H1 (cell line): ENCODE data around the gene TMED5. TPM values are rescaled to one million over a fixed set of nuclear protein-coding genes. Genes with fewer than 3 reads are reported as not detected.
"Not testable (repeated sequence)": the region's sequence is repeated elsewhere in the genome, so short reads cannot be mapped to it uniquely, and the experiment has no call there.

Source experiments
- CTCF ChIA-PET: fragments of 300-600 bp; sonication (Branson Sonifier 250); formaldehyde crosslinking; loops from one replicate; lab custom pipeline; 2021; ENCODE audit not compliant: partially characterized antibody; lab: Charles Lee
- POLR2A ChIA-PET: fragments of 300-600 bp; sonication (Branson Sonifier 250); formaldehyde crosslinking; loops from one replicate; lab custom pipeline; 2021; ENCODE audit warnings: inconsistent platforms; ENCODE audit not compliant: partially characterized antibody; lab: Charles Lee
- DNase-seq, 2 experiments: peaks; one replicate each; pipeline versions ENCODE4 v3.0.0 to v3.0.0-alpha.2; 2010 to 2022; ENCODE audit warnings: low spot score in 2 of 2, low read depth in 1 of 2, mixed read lengths in 1 of 2
- FAIRE-seq: peaks from 2 replicates; lab custom pipeline; 2011; peaks lifted over from hg19 to GRCh38; lab: Jason Lieb, UNC
- H2AFZ ChIP-seq: 2 replicates; pipeline ENCODE4 v1.8.1; 2012; ENCODE audit warnings: low read length, inconsistent platforms
- H2AK5ac ChIP-seq: 2 replicates; pipeline ENCODE4 v1.6.1; 2013; ENCODE audit warnings: low read depth, low read length
- H2BK120ac ChIP-seq: replicated peaks from 2 replicates; pipeline ENCODE3; 2013; ENCODE audit warnings: low read depth, low read length, inconsistent platforms
- H2BK12ac ChIP-seq: 2 replicates; pipeline ENCODE4 v1.6.1; 2013; ENCODE audit warnings: low read depth, low read length
- H2BK15ac ChIP-seq: 2 replicates; pipeline ENCODE4 v1.6.1; 2013; ENCODE audit warnings: low read length
- H2BK20ac ChIP-seq: 2 replicates; pipeline ENCODE4 v1.6.1; 2013; ENCODE audit warnings: low read length
- H2BK5ac ChIP-seq: 2 replicates; pipeline ENCODE4 v1.6.1; 2013; ENCODE audit warnings: low read depth, low read length
- H3K14ac ChIP-seq: 2 replicates; pipeline ENCODE4 v1.6.1; 2013; ENCODE audit warnings: inconsistent platforms; ENCODE audit not compliant: insufficient read length
- H3K18ac ChIP-seq: 2 replicates; pipeline ENCODE4 v1.6.1; 2013; ENCODE audit warnings: low read length; ENCODE audit errors: extremely low read depth
- H3K23ac ChIP-seq: 2 replicates; pipeline ENCODE4 v1.6.1; 2013; ENCODE audit warnings: inconsistent platforms; ENCODE audit not compliant: insufficient read length
- H3K23me2 ChIP-seq: 2 replicates; pipeline ENCODE4 v1.6.1; 2013; ENCODE audit warnings: low read depth, low read length
- H3K27ac ChIP-seq: 2 replicates; pipeline ENCODE4 v1.6.1; 2011; ENCODE audit warnings: low read depth, low read length, inconsistent platforms
- H3K27me3 ChIP-seq, 4 experiments: replicated peaks in 1 of 4; 1 replicate in 1 of 4; 2 replicates in 3 of 4; pipeline versions ENCODE4 v1.6.1 to v1.8.1; 2011 to 2013; ENCODE audit warnings: low read length in 3 of 4, mild to moderate bottlenecking in 3 of 4, inconsistent platforms in 2 of 4, mixed read lengths in 2 of 4, moderate library complexity in 1 of 4; ENCODE audit not compliant: control insufficient read depth in 3 of 4, insufficient read depth in 3 of 4; ENCODE audit errors: extremely low read depth in 1 of 4
- H3K36me3 ChIP-seq, 4 experiments: 2 replicates each; pipeline versions ENCODE4 v1.6.1 to v1.8.1; 2011 to 2013; ENCODE audit warnings: mild to moderate bottlenecking in 4 of 4, low read length in 3 of 4, moderate library complexity in 2 of 4, control low read depth in 1 of 4, inconsistent platforms in 1 of 4; ENCODE audit not compliant: insufficient read depth in 4 of 4, control insufficient read depth in 2 of 4
- H3K4ac ChIP-seq: replicated peaks from 2 replicates; pipeline ENCODE3; 2013; ENCODE audit warnings: low read length, low read depth, mixed read lengths, inconsistent platforms; ENCODE audit not compliant: insufficient read length
- H3K4me1 ChIP-seq, 4 experiments: replicated peaks in 1 of 4; 1 replicate in 1 of 4; 2 replicates in 3 of 4; pipeline versions ENCODE4 v1.6.1 to v1.8.1; 2011 to 2013; ENCODE audit warnings: low read length in 3 of 4, inconsistent platforms in 2 of 4, mixed read lengths in 1 of 4; ENCODE audit not compliant: insufficient read depth in 4 of 4, control insufficient read depth in 3 of 4
- H3K4me2 ChIP-seq, 2 experiments: 2 replicates each; pipeline versions ENCODE4 v1.6.1 to v1.8.1; 2011 to 2013; ENCODE audit warnings: low read depth in 2 of 2, low read length in 2 of 2, control low read depth in 1 of 2, inconsistent platforms in 1 of 2, mild to moderate bottlenecking in 1 of 2; ENCODE audit not compliant: insufficient read depth in 1 of 2
- H3K4me3 ChIP-seq, 4 experiments: fragments of 200-600, 300-600 bp in 1 of 4; sonication (generic), shearing (Covaris generic), sonication (Bioruptor Twin) in 1 of 4; 2 replicates each; pipeline versions ENCODE4 v1.5.1 to v1.8.1; 2011 to 2016; ENCODE audit warnings: low read length in 4 of 4, low read depth in 3 of 4, control low read depth in 2 of 4, inconsistent platforms in 2 of 4, mild to moderate bottlenecking in 2 of 4, mixed read lengths in 1 of 4, moderate library complexity in 1 of 4; ENCODE audit not compliant: insufficient read depth in 2 of 4; ENCODE audit errors: extremely low read depth in 1 of 4
- H3K56ac ChIP-seq: replicated peaks from 2 replicates; pipeline ENCODE3; 2013; ENCODE audit warnings: low read depth, mild to moderate bottlenecking, mixed read lengths, low read length, inconsistent platforms; ENCODE audit not compliant: insufficient read length
- H3K79me1 ChIP-seq: 2 replicates; pipeline ENCODE4 v1.6.1; 2013; ENCODE audit warnings: low read depth, low read length, control low read depth
- H3K79me2 ChIP-seq, 2 experiments: 2 replicates each; pipeline versions ENCODE4 v1.6.1 to v1.8.1; 2012 to 2013; ENCODE audit warnings: low read length in 2 of 2, mild to moderate bottlenecking in 2 of 2, inconsistent platforms in 1 of 2; ENCODE audit not compliant: insufficient read depth in 2 of 2, control insufficient read depth in 1 of 2
- H3K9ac ChIP-seq, 4 experiments: replicated peaks in 1 of 4; 1 replicate in 1 of 4; 2 replicates in 3 of 4; pipeline versions ENCODE4 v1.6.1 to v1.8.1; 2011 to 2013; ENCODE audit warnings: low read depth in 3 of 4, low read length in 3 of 4, control low read depth in 2 of 4, mild to moderate bottlenecking in 2 of 4, moderate library complexity in 2 of 4, inconsistent platforms in 1 of 4; ENCODE audit errors: extremely low read depth in 1 of 4
- H3K9me3 ChIP-seq, 2 experiments: 2 replicates each; pipeline versions ENCODE4 v1.6.1 to v1.8.1; 2012 to 2013; ENCODE audit warnings: mild to moderate bottlenecking in 2 of 2, moderate library complexity in 2 of 2, control low read depth in 1 of 2, inconsistent platforms in 1 of 2, low read depth in 1 of 2, low read length in 1 of 2, mixed read lengths in 1 of 2; ENCODE audit not compliant: insufficient read depth in 2 of 2
- H4K20me1 ChIP-seq, 2 experiments: replicated peaks in 1 of 2; 2 replicates each; pipeline versions ENCODE3 to v1.8.1; 2011 to 2013; ENCODE audit warnings: inconsistent platforms in 2 of 2, low read length in 2 of 2, mild to moderate bottlenecking in 1 of 2; ENCODE audit not compliant: insufficient read depth in 2 of 2, control insufficient read depth in 1 of 2
- H4K5ac ChIP-seq: 2 replicates; pipeline ENCODE4 v1.6.1; 2013; ENCODE audit warnings: low read length, low read depth, mixed read lengths, inconsistent platforms; ENCODE audit not compliant: insufficient read length
- H4K8ac ChIP-seq: 2 replicates; pipeline ENCODE4 v1.8.0; 2013; ENCODE audit warnings: mild to moderate bottlenecking, moderate library complexity, low read length, inconsistent platforms; ENCODE audit not compliant: insufficient read depth; ENCODE audit errors: extremely low read depth
- H4K91ac ChIP-seq: replicated peaks from 2 replicates; pipeline ENCODE3; 2013; ENCODE audit warnings: low read length, mixed read lengths, inconsistent platforms; ENCODE audit not compliant: insufficient read length
- WGBS, 2 experiments: shearing (Covaris generic) in 1 of 2; methylation state at CpG; one replicate each; pipeline versions ENCODE4 v1.1.6 to v1.1.7; 2013 to 2015; ENCODE audit warnings: low lambda C conversion rate in 2 of 2, mixed read lengths in 2 of 2, inconsistent platforms in 1 of 2, low coverage in 1 of 2, missing lambda C conversion rate in 1 of 2; ENCODE audit not compliant: insufficient replicate concordance in 2 of 2, insufficient coverage in 1 of 2, insufficient read length in 1 of 2; ENCODE audit errors: extremely low coverage in 1 of 2, missing lambda C conversion rate in 1 of 2; 5-methylcytosine and 5-hydroxymethylcytosine counted together
- polyA plus RNA-seq, 7 experiments: library from polyadenylated mRNA; depleted of rRNA in 3 of 7; stranded (reverse) in 5 of 7; unstranded in 2 of 7; fragments of >200 nt in 5 of 7; fragments of 200-250 nt in 2 of 7; gene quantifications; 1 replicate in 5 of 7; 2 replicates in 1 of 7; 4 replicates in 1 of 7; pipeline versions ENCODE4 v1.2.1 to v1.2.3, GENCODE V29; 2011 to 2013; ENCODE audit warnings: missing spikeins in 2 of 7, mixed read lengths in 2 of 7
- total RNA-seq: library from RNA; stranded (reverse); fragmentation: NEBNext Ultra II Directional; extraction: Animal tissue kit (Norgen Biotek cat#: 25700); gene quantifications from 2 replicates; pipeline ENCODE4 v1.2.1, GENCODE V29; 2021

The TMED5 gene
- total and polyA plus RNA-seq, 2 of the 8 experiments (the other 6 are each of a cell fraction or from before 2014, with no cell fraction given) = 14.8 to 32.8 TPM

GRCh38 chr1:93170141-93170678 lies 10.0 kb downstream of the TMED5 start:
- not testable (repeated sequence) for H3K23ac ChIP-seq, H3K79me1 ChIP-seq, H2AFZ ChIP-seq, H3K18ac ChIP-seq, H3K36me3 ChIP-seq, H4K5ac ChIP-seq, H2BK5ac ChIP-seq, H3K4ac ChIP-seq, H3K4me3 ChIP-seq, H2AK5ac ChIP-seq, H2BK15ac ChIP-seq, H3K9ac ChIP-seq, H3K14ac ChIP-seq, H4K8ac ChIP-seq, FAIRE-seq, H3K9me3 ChIP-seq, H2BK120ac ChIP-seq, H3K4me1 ChIP-seq, H2BK12ac ChIP-seq, H3K4me2 ChIP-seq, H3K56ac ChIP-seq, H3K23me2 ChIP-seq, H4K20me1 ChIP-seq, H4K91ac ChIP-seq, DNase-seq, H2BK20ac ChIP-seq, H3K27ac ChIP-seq, H3K27me3 ChIP-seq
- WGBS, 2 experiments = 93% methylated on average over 26 of the region's 36 CpGs; no CpG with 5 or more reads in 1 of the 2 experiments
- peaks cover 0 to 61% of the 10 kb centered on the region in 2 experiments; a peak in 2 of 4 replicates for H3K79me2 ChIP-seq
- CTCF ChIA-PET = interaction anchor here (0.6 to 1.3 kb wide), 4 partner anchors 13 to 339 kb away, joined by 3 read pairs; no protein-coding TSS in a partner anchor
- POLR2A ChIA-PET = interaction anchor here (1.5 kb wide), 1 partner anchor 10 kb away, joined by 8 read pairs; no protein-coding TSS in a partner anchor
